HG03103 (cell line): ENCODE results near the gene RTN1.

Experiments
- ATAC-seq: cut with Tn5 transposase; IDR thresholded peaks from one replicate; pipeline ENCODE4 v1.9.1; 2021; ENCODE audit warnings: low read depth; ENCODE audit not compliant: unreplicated experiment

RTN1 gene

GRCh38 chr14:59852350-59852749, 18.2 kb downstream of the RTN1 start:
- no peak for ATAC-seq

GRCh38 chr14:59850458-59850857, 20.1 kb downstream of the RTN1 start:
- ATAC-seq: no peak

- no peak for ATAC-seq
These were observed 21.0 kb downstream of the RTN1 start for GRCh38 chr14:59849411-59850130.

- ATAC-seq: no peak
These were observed 21.9 kb downstream of the RTN1 start for GRCh38 chr14:59848671-59849070.

GRCh38 chr14:59847711-59848110, 22.9 kb downstream of the RTN1 start:
- ATAC-seq: no peak

GRCh38 chr14:59846595-59846994, 24.0 kb downstream of the RTN1 start:
- no peak for ATAC-seq

GRCh38 chr14:59845245-59845644, 25.3 kb downstream of the RTN1 start:
- no peak for ATAC-seq

- ATAC-seq: no peak
These were observed 26.3 kb downstream of the RTN1 start for GRCh38 chr14:59844186-59844812.

- ATAC-seq: no peak
These were observed 34.5 kb downstream of the RTN1 start for GRCh38 chr14:59836116-59836515.

GRCh38 chr14:59832653-59833294, 37.8 kb downstream of the RTN1 start:
- no peak for ATAC-seq

GRCh38 chr14:59831121-59831730, 39.4 kb downstream of the RTN1 start:
- ATAC-seq: no peak

- no peak for ATAC-seq
These were observed 40.2 kb downstream of the RTN1 start for GRCh38 chr14:59830338-59830734.

GRCh38 chr14:59829469-59830337, 40.9 kb downstream of the RTN1 start:
- no peak for ATAC-seq

GRCh38 chr14:59828276-59828675, 42.3 kb downstream of the RTN1 start:
- ATAC-seq: no peak

- ATAC-seq: no peak
These were observed 43.2 kb downstream of the RTN1 start for GRCh38 chr14:59827401-59827800.

GRCh38 chr14:59826150-59826549, 44.4 kb downstream of the RTN1 start:
- ATAC-seq: no peak

GRCh38 chr14:59823179-59823578, 47.4 kb downstream of the RTN1 start:
- ATAC-seq: peak; percentile 89

GRCh38 chr14:59819446-59820088, 51.0 kb downstream of the RTN1 start:
- no peak for ATAC-seq

- no peak for ATAC-seq
These were observed 53.6 kb downstream of the RTN1 start for GRCh38 chr14:59816941-59817340.

- no peak for ATAC-seq
These were observed 55.6 kb downstream of the RTN1 start for GRCh38 chr14:59814988-59815387.
